HG03097 (cell line): ENCODE data around the gene ZNRF3.

Source experiments
- ATAC-seq: cut with Tn5 transposase; IDR thresholded peaks from one replicate; pipeline ENCODE4 v1.9.1; 2021; ENCODE audit not compliant: unreplicated experiment, low FRiP score

ZNRF3 gene

GRCh38 chr22:28949788-28950187 is 66.4 kb downstream of the ZNRF3 start:
- no peak for ATAC-seq

DNA sequence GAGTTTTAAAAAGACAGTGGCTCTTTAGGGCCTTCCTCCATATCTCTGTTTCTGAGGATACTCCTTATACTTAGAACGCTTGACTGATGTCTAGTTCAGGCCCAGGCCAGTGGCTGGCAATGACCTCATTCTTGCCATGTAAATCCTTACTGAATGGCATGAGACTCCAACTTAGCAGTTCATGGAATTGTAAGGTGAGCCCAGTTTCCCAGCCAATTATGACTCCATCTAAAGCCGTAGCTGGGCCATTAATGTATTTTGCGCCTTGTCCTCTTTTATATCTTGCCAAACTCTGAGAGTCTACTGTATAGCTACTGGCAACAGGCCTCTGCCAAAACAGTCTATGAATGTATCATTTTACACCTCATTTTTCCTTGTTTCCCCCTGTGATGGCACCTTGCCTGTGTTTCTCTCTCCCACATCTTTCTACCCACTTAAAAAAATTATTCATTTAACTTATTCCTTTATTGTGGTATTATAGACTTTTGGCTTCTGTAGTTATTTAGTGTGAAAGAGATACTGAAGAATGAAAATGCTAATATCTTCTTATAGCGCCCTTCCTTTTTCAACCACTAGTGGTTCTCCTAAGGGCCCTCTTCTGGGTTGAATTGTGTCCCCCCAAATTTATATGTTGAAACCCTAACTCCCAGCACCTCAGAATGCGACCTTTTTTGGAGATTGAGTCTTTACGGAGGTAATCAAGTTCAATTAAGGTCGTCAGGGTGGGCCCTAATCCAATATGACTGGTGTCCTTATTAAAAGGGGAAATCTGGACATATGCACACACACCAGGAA is 67.4 kb downstream of the ZNRF3 start:
- no peak for ATAC-seq

DNA sequence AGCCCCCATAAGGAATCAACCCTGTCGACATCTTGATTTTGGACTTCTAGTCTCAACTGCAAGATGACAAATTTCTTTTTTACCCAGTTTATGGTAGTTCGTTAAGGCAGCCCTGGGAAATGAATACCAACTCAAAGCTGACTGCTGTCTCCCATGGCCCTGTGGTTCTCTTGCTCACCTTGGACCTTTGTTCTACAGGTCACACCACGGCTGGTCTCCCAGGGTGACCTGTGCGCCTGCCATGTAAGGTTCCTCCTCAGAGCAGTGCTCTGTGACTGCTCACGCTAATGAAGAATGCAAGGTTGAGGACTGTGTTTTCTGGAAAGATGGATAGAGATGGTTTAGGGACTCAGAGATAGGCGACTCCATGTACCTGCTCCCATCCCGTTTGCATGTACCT is 68.2 kb downstream of the ZNRF3 start:
- ATAC-seq, result no peak

DNA sequence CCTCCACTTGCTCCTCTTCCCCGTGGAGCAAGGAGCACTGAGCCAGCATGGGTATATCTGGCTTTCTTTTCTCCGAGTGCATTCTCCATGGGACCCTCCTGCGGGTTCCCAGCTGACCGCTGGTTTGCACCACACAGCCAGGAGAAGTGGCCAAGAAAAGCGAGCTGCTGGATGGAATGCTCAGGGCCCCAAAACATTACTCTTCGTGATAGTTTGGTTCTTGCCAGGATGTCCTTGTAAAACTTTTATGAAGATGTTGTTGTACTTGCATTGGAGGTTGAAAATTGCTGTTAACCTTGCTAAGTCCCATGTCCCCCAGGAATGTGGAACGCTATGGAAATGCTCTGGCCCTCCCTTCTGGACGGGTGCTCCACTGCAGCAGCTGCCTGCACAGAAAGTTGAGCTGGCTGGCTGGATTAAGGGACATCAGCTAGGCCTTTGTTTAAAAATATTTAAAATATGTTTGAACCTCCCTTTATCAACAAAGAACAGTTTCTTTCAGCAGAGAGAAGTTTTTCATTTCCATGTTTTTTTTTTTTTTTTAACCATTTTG is 68.7 kb downstream of the ZNRF3 start:
- no peak for ATAC-seq

GRCh38 chr22:28952857-28953256 is 69.5 kb downstream of the ZNRF3 start:
- ATAC-seq, result no peak

GRCh38 chr22:28953403-28953802 is 70.0 kb downstream of the ZNRF3 start:
- ATAC-seq, result no peak

- ATAC-seq, result no peak
These were observed 70.9 kb downstream of the ZNRF3 start for GRCh38 chr22:28953976-28954880.

DNA sequence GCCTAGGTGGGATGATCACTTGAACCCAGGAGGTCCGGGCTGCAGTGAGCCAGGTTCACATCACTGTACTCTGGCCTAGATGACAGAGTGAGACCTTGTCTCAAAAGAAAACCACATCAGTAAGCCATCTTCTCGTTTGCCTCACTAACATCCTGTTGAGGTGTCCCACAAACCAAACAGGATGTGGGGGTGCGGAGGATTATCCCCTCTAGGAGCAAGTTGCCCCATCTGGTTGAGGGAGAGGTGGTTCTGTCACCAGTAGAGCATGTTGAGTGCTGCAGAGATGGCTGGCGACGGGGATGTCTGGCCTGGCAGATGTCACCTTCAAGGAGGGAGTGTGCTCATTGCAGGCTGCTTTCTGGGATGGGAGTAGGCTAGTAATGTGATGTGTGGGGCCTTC is 72.4 kb downstream of the ZNRF3 start:
- no peak for ATAC-seq

GRCh38 chr22:28956506-28956905 is 73.1 kb downstream of the ZNRF3 start:
- ATAC-seq, result no peak

- ATAC-seq, result no peak
These were observed 75.2 kb downstream of the ZNRF3 start for GRCh38 chr22:28958611-28959010.

DNA sequence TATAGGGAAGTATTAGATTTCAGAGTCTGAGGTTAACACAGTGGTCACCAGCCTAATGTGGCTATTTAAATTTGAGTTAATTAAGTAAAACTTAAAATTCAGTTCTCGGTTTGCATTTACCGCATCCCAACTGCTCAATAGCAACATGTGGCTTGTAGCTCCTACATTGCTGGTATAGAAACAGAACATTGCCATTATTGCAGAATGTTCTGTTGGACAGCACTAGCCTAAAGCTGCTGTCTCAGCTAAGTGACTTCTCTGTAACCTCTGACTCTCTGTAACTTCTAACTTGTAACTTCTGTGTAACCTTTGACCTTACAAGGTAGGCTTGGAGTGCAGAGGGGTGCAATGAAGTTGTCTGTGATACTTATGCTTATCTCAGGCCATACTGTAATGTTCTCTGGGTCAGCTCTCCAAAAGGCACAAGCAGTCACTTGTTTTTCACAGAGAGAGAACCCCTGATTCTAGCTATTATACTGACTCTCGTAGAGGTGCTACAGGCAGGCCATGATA is 78.7 kb downstream of the ZNRF3 start:
- no peak for ATAC-seq

- ATAC-seq, result no peak
These were observed 80.0 kb downstream of the ZNRF3 start for GRCh38 chr22:28963362-28963761.

- ATAC-seq, result no peak
These were observed 83.8 kb downstream of the ZNRF3 start for GRCh38 chr22:28967163-28967665.

DNA sequence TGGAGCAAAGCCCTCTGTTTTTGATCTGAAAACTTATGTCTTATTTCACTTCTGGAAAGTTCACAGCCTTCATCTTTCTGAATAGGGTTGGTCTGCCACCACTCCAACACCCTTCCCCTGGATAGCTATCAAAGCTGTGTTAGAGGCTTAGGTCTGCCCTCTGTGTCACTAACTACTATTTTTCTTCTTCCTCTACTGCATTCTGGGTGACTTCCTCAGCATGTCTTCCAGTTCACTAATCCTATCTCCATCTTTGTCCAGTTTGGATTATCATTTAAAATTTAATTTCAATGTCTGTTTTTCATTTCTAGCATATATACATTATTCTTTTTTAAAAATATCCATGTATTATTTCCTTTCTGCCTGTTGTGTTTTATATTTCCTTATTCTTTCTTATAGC is 84.6 kb downstream of the ZNRF3 start:
- ATAC-seq, result no peak

- no peak for ATAC-seq
These were observed 86.2 kb downstream of the ZNRF3 start for GRCh38 chr22:28969401-28970168.

- ATAC-seq, result no peak
These were observed 90.0 kb downstream of the ZNRF3 start for GRCh38 chr22:28973352-28973751.

GRCh38 chr22:28977060-28977459 is 93.7 kb downstream of the ZNRF3 start:
- no peak for ATAC-seq

GRCh38 chr22:28977481-28977971 is 94.2 kb downstream of the ZNRF3 start:
- no peak for ATAC-seq

DNA sequence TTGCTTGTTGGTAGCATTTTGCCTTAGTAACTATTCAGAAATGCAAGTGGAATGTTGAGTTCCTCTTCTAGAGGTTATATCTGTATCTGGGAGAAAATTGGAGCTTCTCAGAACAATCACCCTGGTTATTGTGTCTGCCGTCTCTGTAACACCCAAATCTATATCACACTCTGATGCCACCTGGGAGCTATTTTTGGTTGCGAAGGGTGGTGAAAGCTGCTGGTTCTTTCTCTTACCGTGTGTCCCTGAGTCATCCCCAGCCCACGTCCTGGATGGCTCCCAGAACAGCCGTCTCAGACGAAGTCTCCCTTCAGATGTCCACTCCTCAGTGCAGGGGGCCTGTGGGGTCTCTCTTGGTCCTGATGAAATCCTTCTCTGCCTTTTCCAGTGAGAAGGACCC is 94.8 kb downstream of the ZNRF3 start:
- ATAC-seq, result no peak
